Neuronal stem cell (in vitro differentiated cells): ENCODE results near the gene GET3.
A peak's percentile ranks its signal among the peaks of the same experiment; 100 is the strongest.

ENCODE experiments used
- DNase-seq: peaks from one replicate; pipeline ENCODE4 v3.0.0-alpha.2; 2013; ENCODE audit warnings: low spot score
- H2AFZ ChIP-seq: one replicate; pipeline ENCODE4 v1.6.1; 2013; ENCODE audit warnings: mild to moderate bottlenecking, low read length, inconsistent platforms
- H2AK5ac ChIP-seq: 2 replicates; pipeline ENCODE4 v1.6.1; 2013; ENCODE audit warnings: low read depth, mild to moderate bottlenecking, inconsistent platforms, low read length, moderate library complexity, mixed read lengths
- H2BK120ac ChIP-seq: 2 replicates; pipeline ENCODE4 v1.6.1; 2013; ENCODE audit warnings: low read depth, mild to moderate bottlenecking, inconsistent platforms, low read length, moderate library complexity, mixed read lengths
- H2BK12ac ChIP-seq: one replicate; pipeline ENCODE4 v1.6.1; 2013; ENCODE audit warnings: low read length, inconsistent platforms
- H2BK15ac ChIP-seq: 2 replicates; pipeline ENCODE4 v1.6.1; 2013; ENCODE audit warnings: mild to moderate bottlenecking, low read length, inconsistent platforms, mixed read lengths
- H2BK5ac ChIP-seq: one replicate; pipeline ENCODE4 v1.6.1; 2013; ENCODE audit warnings: inconsistent platforms, mild to moderate bottlenecking, low read length, moderate library complexity
- H3K14ac ChIP-seq: one replicate; pipeline ENCODE4 v1.6.1; 2013; ENCODE audit warnings: low read length, inconsistent platforms
- H3K18ac ChIP-seq: 2 replicates; pipeline ENCODE4 v1.6.1; 2013; ENCODE audit warnings: low read length, inconsistent platforms
- H3K23ac ChIP-seq: 2 replicates; pipeline ENCODE4 v1.6.1; 2013; ENCODE audit warnings: low read depth, mild to moderate bottlenecking, mixed read lengths, low read length, inconsistent platforms; ENCODE audit not compliant: poor library complexity
- H3K27ac ChIP-seq: replicated peaks from 3 replicates; pipeline ENCODE4 v1.5.1; 2013; ENCODE audit warnings: low read length, inconsistent platforms
- H3K27me3 ChIP-seq, 3 experiments: 2 replicates each; pipeline ENCODE4 v1.6.1; 2013; ENCODE audit warnings: low read length in 3 of 3, mild to moderate bottlenecking in 2 of 3, inconsistent platforms in 1 of 3, low read depth in 1 of 3, mixed read lengths in 1 of 3, moderate library complexity in 1 of 3; ENCODE audit not compliant: control insufficient read depth in 3 of 3, insufficient read depth in 3 of 3
- H3K36me3 ChIP-seq, 2 donors: replicated peaks in 1 of 2; 2 replicates each; pipeline ENCODE4 v1.6.1; 2013; ENCODE audit warnings: low read length in 2 of 2; ENCODE audit not compliant: control insufficient read depth in 2 of 2, insufficient read depth in 2 of 2
- H3K4ac ChIP-seq: 2 replicates; pipeline ENCODE4 v1.6.1; 2013; ENCODE audit warnings: inconsistent platforms, mild to moderate bottlenecking, low read length, moderate library complexity
- H3K4me1 ChIP-seq, 2 donors: 1 replicate in 1 of 2; 2 replicates in 1 of 2; pipeline ENCODE4 v1.6.1; 2013; ENCODE audit warnings: low read length in 2 of 2, low read depth in 1 of 2; ENCODE audit not compliant: control insufficient read depth in 2 of 2, insufficient read depth in 1 of 2
- H3K4me2 ChIP-seq: one replicate; pipeline ENCODE4 v1.6.1; 2013; ENCODE audit warnings: mild to moderate bottlenecking, low read length, inconsistent platforms; ENCODE audit not compliant: insufficient read depth, poor library complexity, severe bottlenecking
- H3K4me3 ChIP-seq, 2 donors: 2 replicates each; pipeline ENCODE4 v1.5.1; 2013; ENCODE audit warnings: low read length in 2 of 2, mild to moderate bottlenecking in 2 of 2, inconsistent platforms in 1 of 2, moderate library complexity in 1 of 2
- H3K79me1 ChIP-seq: one replicate; pipeline ENCODE4 v1.6.1; 2013; ENCODE audit warnings: low read depth, mild to moderate bottlenecking, inconsistent platforms, low read length, moderate library complexity
- H3K9ac ChIP-seq: one replicate; pipeline ENCODE4 v1.6.1; 2013; ENCODE audit warnings: mild to moderate bottlenecking, low read depth, low read length, inconsistent platforms; ENCODE audit not compliant: poor library complexity
- H3K9me3 ChIP-seq, 2 donors: replicated peaks in 1 of 2; 2 replicates each; pipeline versions ENCODE3 to v1.6.1; 2013; ENCODE audit warnings: low read length in 2 of 2, mild to moderate bottlenecking in 2 of 2, inconsistent platforms in 1 of 2, low read depth in 1 of 2, mixed read lengths in 1 of 2, moderate library complexity in 1 of 2; ENCODE audit not compliant: control insufficient read depth in 2 of 2, insufficient read depth in 1 of 2
- H4K8ac ChIP-seq: one replicate; pipeline ENCODE4 v1.6.1; 2013; ENCODE audit warnings: low read depth, mild to moderate bottlenecking, inconsistent platforms, low read length, moderate library complexity
- H4K91ac ChIP-seq: one replicate; pipeline ENCODE4 v1.6.1; 2013; ENCODE audit warnings: low read length, low read depth, mild to moderate bottlenecking, inconsistent platforms; ENCODE audit not compliant: poor library complexity
- WGBS, 2 donors: extraction: QIAGEN DNeasy Blood & Tissue Kit; methylation state at CpG; one replicate each; pipeline ENCODE4 v1.1.7; 2013; ENCODE audit warnings: missing lambda C conversion rate in 2 of 2, mixed read lengths in 1 of 2; ENCODE audit not compliant: insufficient read length in 2 of 2, insufficient replicate concordance in 1 of 2; ENCODE audit errors: extremely low coverage in 2 of 2; 5-methylcytosine and 5-hydroxymethylcytosine counted together

Gene GET3

GRCh38 chr19:12730064-12730463 lies 7.2 kb upstream of the GET3 start:
- Histone ChIP-seq H3K9me3 (no peaks in the 10 kb centered on the region), H3K4ac (no peak overlapping the region), H2BK15ac (no peak overlapping the region), H3K4me3 (no peak overlapping the region), H3K79me1 (peaks cover 14% of the 10 kb centered on the region), H3K18ac (no peak overlapping the region), H2AK5ac (no peak overlapping the region), H3K27me3 (no peaks in the 10 kb centered on the region), H2BK12ac (no peak overlapping the region), H4K8ac (no peak overlapping the region), H3K36me3 (peaks cover 34 to 54% of the 10 kb centered on the region in 2 donors), H3K14ac (no peak overlapping the region), H3K23ac (no peak overlapping the region), H3K4me2 (no peak overlapping the region), H2AFZ (no peak overlapping the region), H3K9ac (no peak overlapping the region), H2BK120ac (no peak overlapping the region), H4K91ac (no peak overlapping the region), H3K27ac (no peak overlapping the region), H3K4me1 (peaks cover 4 to 7% of the 10 kb centered on the region in 2 donors), H2BK5ac (no peak overlapping the region)
- WGBS, 2 donors: no CpG with 5 or more reads among the region's 3 CpGs
- DNase-seq: no peak

- no peak overlapping the region for H2BK120ac ChIP-seq
- no peak overlapping the region for H4K91ac ChIP-seq
- no peak overlapping the region for H3K4me3 ChIP-seq
- peaks cover 14% of the 10 kb centered on the region for H3K79me1 ChIP-seq
- no peaks in the 10 kb centered on the region for H3K9me3 ChIP-seq
- H4K8ac ChIP-seq: no peak overlapping the region
- H3K23ac ChIP-seq: no peak overlapping the region
- H3K14ac ChIP-seq: no peak overlapping the region
- no peak overlapping the region for H2BK12ac ChIP-seq
- WGBS, 2 donors: no CpG with 5 or more reads among the region's 24 CpGs
- no peak overlapping the region for H2BK15ac ChIP-seq
- no peak overlapping the region for H3K27ac ChIP-seq
- H3K4ac ChIP-seq: no peak overlapping the region
- no peak overlapping the region for H3K4me2 ChIP-seq
- no peaks in the 10 kb centered on the region for H3K27me3 ChIP-seq
- H2BK5ac ChIP-seq: no peak overlapping the region
- DNase-seq: no peak
- H2AFZ ChIP-seq: no peak overlapping the region
- peaks cover 5 to 7% of the 10 kb centered on the region in 2 donors for H3K4me1 ChIP-seq
- H3K36me3 ChIP-seq: peaks cover 34 to 54% of the 10 kb centered on the region in 2 donors
- H3K18ac ChIP-seq: no peak overlapping the region
- H2AK5ac ChIP-seq: no peak overlapping the region
- H3K9ac ChIP-seq: no peak overlapping the region
Measured at GRCh38 chr19:12731337-12731736, 6.0 kb upstream of the GET3 start.

GRCh38 chr19:12733369-12734214 lies 3.7 kb upstream of the GET3 start:
- WGBS, 2 donors: no CpG with 5 or more reads among the region's 15 CpGs
- peak; percentile 18 for DNase-seq

GRCh38 chr19:12737835-12738351 lies 596 bp downstream of the GET3 start:
- Histone ChIP-seq H3K14ac (no peak overlapping the region), H3K27ac (no peak overlapping the region), H3K36me3 (peaks cover 11 to 28% of the 10 kb centered on the region in 2 donors), H3K4me2 (peak overlapping the region; percentile 85), H3K4ac (no peak overlapping the region), H2BK15ac (no peak overlapping the region), H4K91ac (no peak overlapping the region), H4K8ac (no peak overlapping the region), H3K27me3 (no peaks in the 10 kb centered on the region), H2BK12ac (no peak overlapping the region), H3K79me1 (peaks cover 10% of the 10 kb centered on the region), H3K23ac (no peak overlapping the region), H2BK5ac (peak overlapping the region; percentile 67), H3K9ac (peak overlapping the region; percentile 97), H2AFZ (peak overlapping the region; percentile 89), H3K18ac (peak overlapping the region; percentile 29), H2AK5ac (peak overlapping the region; percentile 82), H3K4me3 (peak overlapping the region; percentile 92 to 97), H2BK120ac (no peak overlapping the region), H3K9me3 (no peaks in the 10 kb centered on the region), H3K4me1 (peaks cover 9 to 10% of the 10 kb centered on the region in 2 donors)
- no peak for DNase-seq
- WGBS, 2 donors: no CpG with 5 or more reads among the region's 13 CpGs

More at GRCh38 chr19:12733369-12734214, 3.7 kb upstream of the GET3 start:
- Histone ChIP-seq H3K4me3 (peak overlapping the region; percentile 78 to 99), H3K27ac (no peak overlapping the region), H2BK5ac (peak overlapping the region; percentile 80), H2AFZ (peak overlapping the region; percentile 89), H4K8ac (no peak overlapping the region), H3K4me2 (peak overlapping the region; percentile 76), H3K4me1 (peaks cover 9 to 11% of the 10 kb centered on the region in 2 donors), H3K36me3 (peaks cover 31 to 45% of the 10 kb centered on the region in 2 donors), H3K79me1 (peaks cover 24% of the 10 kb centered on the region), H2AK5ac (peak overlapping the region; percentile 95), H2BK12ac (no peak overlapping the region), H2BK15ac (no peak overlapping the region), H3K4ac (no peak overlapping the region), H3K9me3 (no peaks in the 10 kb centered on the region), H3K27me3 (no peaks in the 10 kb centered on the region), H2BK120ac (no peak overlapping the region), H3K18ac (peak overlapping the region; percentile 100), H3K9ac (peak overlapping the region; percentile 89), H3K23ac (peak overlapping the region; percentile 56), H4K91ac (no peak overlapping the region), H3K14ac (peak overlapping the region; percentile 85)
